Progenitor cell of endocrine pancreas (in vitro differentiated cells): ENCODE results near the gene PHF3. TPM values are rescaled to one million over a fixed set of nuclear protein-coding genes. Genes with fewer than 3 reads are reported as not detected.
A peak's percentile ranks its signal among the peaks of the same experiment; 100 is the strongest.

Experiments used
- DNase-seq: peaks from one replicate; pipeline ENCODE4 v3.0.0; 2021; ENCODE audit warnings: low spot score; ENCODE audit not compliant: unreplicated experiment
- H3K27ac Mint-ChIP-seq: 2 replicates; pipeline ENCODE4 v1.8.0; 2021; ENCODE audit warnings: mild to moderate bottlenecking, moderate library complexity, mixed read lengths
- H3K27me3 Mint-ChIP-seq: 2 replicates; pipeline ENCODE4 v1.8.0; 2021; ENCODE audit warnings: mixed read lengths
- H3K36me3 Mint-ChIP-seq: 2 replicates; pipeline ENCODE4 v1.8.0; 2022; ENCODE audit warnings: mixed read lengths; ENCODE audit not compliant: insufficient read depth
- H3K4me1 Mint-ChIP-seq: 2 replicates; pipeline ENCODE4 v1.8.0; 2021; ENCODE audit warnings: low read depth, mixed read lengths
- H3K4me3 Mint-ChIP-seq: 2 replicates; pipeline ENCODE4 v1.8.0; 2021; ENCODE audit warnings: low read depth, mild to moderate bottlenecking, moderate library complexity, mixed read lengths
- H3K9me3 Mint-ChIP-seq: 2 replicates; pipeline ENCODE4 v1.8.0; 2021; ENCODE audit warnings: low read depth, mixed read lengths
- total RNA-seq: library from RNA; stranded (reverse); gene quantifications from 2 replicates; pipeline ENCODE4 v1.2.1, GENCODE V29; 2021
- TF ChIP-seq, protein P1 (sequence below): fragments of 200-600 bp; sonication (generic); IDR thresholded peaks from one replicate; pipeline ENCODE4 v1.5.0; 2021; ENCODE audit warnings: antibody characterized with exemption, mild to moderate bottlenecking; ENCODE audit not compliant: unreplicated experiment

Gene PHF3
- total RNA-seq, 1 donor from 2014 or later = 61.6 TPM

DNA sequence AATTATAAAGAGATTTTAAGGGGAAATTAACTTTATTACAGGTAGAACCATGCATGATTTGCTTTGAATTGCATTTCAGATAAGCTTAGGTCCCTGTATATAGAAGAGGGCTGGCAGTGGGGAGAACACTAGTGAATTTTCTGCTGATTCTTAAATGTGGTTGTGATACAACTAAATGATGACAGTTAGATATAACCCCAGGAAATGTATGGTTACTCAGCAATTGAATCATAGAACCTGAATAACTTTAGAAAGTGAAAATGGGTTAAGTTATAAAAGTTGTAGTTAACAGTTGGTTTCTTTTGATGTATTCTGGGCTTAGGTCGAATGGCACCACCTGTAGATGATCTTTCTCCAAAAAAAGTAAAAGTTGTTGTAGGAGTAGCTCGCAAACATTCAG is 70.1 kb downstream of the PHF3 start:
- DNase-seq = no peak
- Mint-ChIP-seq H3K4me3 (no peak overlapping the region), H3K9me3 (no peaks in the 10 kb centered on the region), H3K27me3 (no peaks in the 10 kb centered on the region), H3K36me3 (peaks cover 45% of the 10 kb centered on the region), H3K27ac (no peak overlapping the region), H3K4me1 (peaks cover 1% of the 10 kb centered on the region)
- TF ChIP-seq, protein P1, sequence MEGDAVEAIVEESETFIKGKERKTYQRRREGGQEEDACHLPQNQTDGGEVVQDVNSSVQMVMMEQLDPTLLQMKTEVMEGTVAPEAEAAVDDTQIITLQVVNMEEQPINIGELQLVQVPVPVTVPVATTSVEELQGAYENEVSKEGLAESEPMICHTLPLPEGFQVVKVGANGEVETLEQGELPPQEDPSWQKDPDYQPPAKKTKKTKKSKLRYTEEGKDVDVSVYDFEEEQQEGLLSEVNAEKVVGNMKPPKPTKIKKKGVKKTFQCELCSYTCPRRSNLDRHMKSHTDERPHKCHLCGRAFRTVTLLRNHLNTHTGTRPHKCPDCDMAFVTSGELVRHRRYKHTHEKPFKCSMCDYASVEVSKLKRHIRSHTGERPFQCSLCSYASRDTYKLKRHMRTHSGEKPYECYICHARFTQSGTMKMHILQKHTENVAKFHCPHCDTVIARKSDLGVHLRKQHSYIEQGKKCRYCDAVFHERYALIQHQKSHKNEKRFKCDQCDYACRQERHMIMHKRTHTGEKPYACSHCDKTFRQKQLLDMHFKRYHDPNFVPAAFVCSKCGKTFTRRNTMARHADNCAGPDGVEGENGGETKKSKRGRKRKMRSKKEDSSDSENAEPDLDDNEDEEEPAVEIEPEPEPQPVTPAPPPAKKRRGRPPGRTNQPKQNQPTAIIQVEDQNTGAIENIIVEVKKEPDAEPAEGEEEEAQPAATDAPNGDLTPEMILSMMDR = no peak

DNA sequence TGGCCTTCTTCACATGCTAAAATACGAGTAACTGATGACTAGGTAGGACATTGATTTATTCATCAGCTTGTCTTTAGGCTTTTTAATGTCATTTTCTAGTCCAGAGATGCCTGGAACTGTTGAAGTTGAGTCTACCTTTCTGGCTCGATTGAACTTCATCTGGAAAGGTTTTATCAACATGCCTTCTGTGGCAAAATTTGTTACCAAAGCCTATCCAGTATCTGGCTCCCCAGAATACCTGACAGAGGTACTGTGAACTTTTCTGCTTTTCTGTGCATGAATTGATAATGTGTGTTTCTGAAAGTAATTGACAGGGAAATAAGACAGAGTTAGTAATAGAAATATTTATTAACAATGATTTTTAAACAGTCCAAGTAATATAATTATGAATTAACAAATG is 71.0 kb downstream of the PHF3 start:
- DNase-seq = no peak
- Mint-ChIP-seq H3K4me1 (peaks cover 1% of the 10 kb centered on the region), H3K36me3 (peaks cover 50% of the 10 kb centered on the region), H3K4me3 (no peak overlapping the region), H3K27ac (no peak overlapping the region), H3K27me3 (no peaks in the 10 kb centered on the region), H3K9me3 (no peaks in the 10 kb centered on the region)
- TF ChIP-seq, protein P1 = no peak

DNA sequence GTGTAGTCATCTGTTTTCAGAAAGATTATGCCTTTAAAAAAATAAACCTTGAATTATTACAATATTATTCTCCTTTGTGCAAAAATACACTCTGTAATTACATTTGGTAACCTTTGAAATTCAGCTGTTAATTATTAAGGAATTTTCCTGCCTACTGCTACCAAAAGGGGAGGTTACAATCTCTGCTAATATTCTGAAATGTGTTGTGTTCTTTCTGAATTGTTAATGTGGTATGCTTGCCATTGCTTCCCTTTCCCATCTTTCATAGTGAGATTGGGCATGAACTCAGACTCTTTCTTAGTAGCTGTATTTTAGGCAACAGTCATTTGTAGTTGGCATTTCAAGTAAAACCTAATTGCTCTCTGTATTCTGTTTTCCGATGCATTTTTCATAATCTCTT is 73.0 kb downstream of the PHF3 start:
- DNase-seq = no peak
- H3K27ac Mint-ChIP-seq = no peak overlapping the region
- H3K4me3 Mint-ChIP-seq = no peak overlapping the region
- H3K4me1 Mint-ChIP-seq = peaks cover 1% of the 10 kb centered on the region
- no peaks in the 10 kb centered on the region for H3K9me3 Mint-ChIP-seq
- TF ChIP-seq, protein P1 = no peak
- peaks cover 57% of the 10 kb centered on the region for H3K36me3 Mint-ChIP-seq
- no peaks in the 10 kb centered on the region for H3K27me3 Mint-ChIP-seq

DNA sequence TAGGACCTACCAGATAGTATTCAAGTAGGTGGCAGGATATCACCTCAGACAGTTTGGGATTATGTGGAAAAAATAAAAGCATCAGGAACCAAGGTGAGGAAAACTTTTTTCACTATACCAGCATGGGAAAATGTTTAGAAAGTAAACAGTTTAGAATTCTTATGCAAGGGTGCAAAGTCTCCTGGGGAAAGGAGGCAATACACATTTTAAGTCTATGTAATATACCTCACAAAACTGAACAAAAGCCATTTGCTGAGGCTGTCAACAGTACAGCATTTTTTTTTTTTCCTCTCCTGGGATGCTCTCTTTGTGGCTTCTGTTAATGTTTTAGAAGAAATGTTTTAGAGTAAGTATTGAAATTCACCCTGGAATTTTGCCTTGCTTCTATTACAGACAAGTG is 73.5 kb downstream of the PHF3 start:
- H3K9me3 Mint-ChIP-seq = no peaks in the 10 kb centered on the region
- peaks cover 1% of the 10 kb centered on the region for H3K4me1 Mint-ChIP-seq
- no peaks in the 10 kb centered on the region for H3K27me3 Mint-ChIP-seq
- DNase-seq = no peak
- H3K36me3 Mint-ChIP-seq = peaks cover 57% of the 10 kb centered on the region
- no peak overlapping the region for H3K27ac Mint-ChIP-seq
- TF ChIP-seq, protein P1 = no peak
- H3K4me3 Mint-ChIP-seq = no peak overlapping the region

DNA sequence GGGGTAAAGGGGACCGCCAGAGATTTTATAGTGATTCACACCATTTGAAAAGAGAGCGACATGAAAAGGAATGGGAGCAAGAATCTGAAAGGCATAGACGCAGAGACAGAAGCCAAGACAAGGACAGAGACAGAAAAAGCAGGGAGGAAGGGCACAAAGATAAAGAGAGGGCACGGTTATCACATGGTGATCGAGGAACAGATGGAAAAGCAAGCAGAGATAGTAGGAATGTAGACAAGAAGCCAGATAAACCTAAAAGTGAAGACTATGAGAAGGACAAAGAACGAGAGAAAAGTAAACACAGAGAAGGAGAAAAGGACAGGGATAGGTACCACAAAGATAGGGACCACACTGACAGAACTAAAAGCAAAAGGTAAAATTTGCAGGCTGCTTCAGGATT is 77.7 kb downstream of the PHF3 start:
- Mint-ChIP-seq H3K9me3 (no peaks in the 10 kb centered on the region), H3K27ac (peak overlapping the region; percentile 32), H3K4me1 (peaks cover 1% of the 10 kb centered on the region), H3K36me3 (peaks cover 40% of the 10 kb centered on the region), H3K4me3 (no peak overlapping the region), H3K27me3 (no peaks in the 10 kb centered on the region)
- TF ChIP-seq, protein P1 = no peak
- DNase-seq = no peak
